RWPE2 (cell line): ENCODE measurements around the gene PDPR.
"Not testable (repeated sequence)": the region's sequence is repeated elsewhere in the genome, so short reads cannot be mapped to it uniquely, and the experiment has no call there.

Experiments
- ATAC-seq: fragments of 200-7000 bp; cut with Tn5 transposase; 3 replicates; pipeline ENCODE4 v1.9.1; 2021; ENCODE audit warnings: low read depth
- DNase-seq: peaks from one replicate; pipeline ENCODE4 v3.0.0-alpha.2; 2020; ENCODE audit warnings: low spot score
- H3K27ac ChIP-seq: fragments of 450-650 bp; 2 replicates; pipeline ENCODE4 v1.5.1; 2017; ENCODE audit warnings: mild to moderate bottlenecking; ENCODE audit not compliant: poor library complexity, severe bottlenecking
- H3K27me3 ChIP-seq: fragments of 250-450 bp; sonication (Bioruptor Pico); 2 replicates; pipeline ENCODE4 v1.5.1; 2021; ENCODE audit warnings: mild to moderate bottlenecking, moderate library complexity; ENCODE audit not compliant: insufficient read depth, poor library complexity, severe bottlenecking
- H3K36me3 ChIP-seq: fragments of 250-450 bp; sonication (Bioruptor Pico); 2 replicates; pipeline ENCODE4 v1.5.1; 2020; ENCODE audit warnings: low read depth, mild to moderate bottlenecking, moderate library complexity
- H3K4me1 ChIP-seq: fragments of 250-450 bp; sonication (Bioruptor Pico); 2 replicates; pipeline ENCODE4 v1.5.1; 2021; ENCODE audit warnings: mild to moderate bottlenecking, moderate library complexity; ENCODE audit not compliant: insufficient read depth, poor library complexity, severe bottlenecking
- H3K4me3 ChIP-seq: fragments of 250-450 bp; sonication (Bioruptor Pico); 2 replicates; pipeline ENCODE4 v1.5.1; 2021; ENCODE audit warnings: mild to moderate bottlenecking, moderate library complexity; ENCODE audit not compliant: severe bottlenecking
- H3K9me3 ChIP-seq: fragments of 250-450 bp; sonication (Bioruptor Pico); 2 replicates; pipeline ENCODE4 v1.5.1; 2021; ENCODE audit warnings: mild to moderate bottlenecking, moderate library complexity; ENCODE audit not compliant: severe bottlenecking

PDPR gene

GRCh38 chr16:70187858-70188607 lies 73.9 kb downstream of the PDPR start:
- not testable (repeated sequence) for H3K27me3 ChIP-seq, H3K27ac ChIP-seq, H3K9me3 ChIP-seq, H3K4me3 ChIP-seq, H3K4me1 ChIP-seq, H3K36me3 ChIP-seq, DNase-seq
- peak; percentile 75 for ATAC-seq

GRCh38 chr16:70188608-70188915 lies 74.4 kb downstream of the PDPR start:
- H3K9me3 ChIP-seq, DNase-seq, H3K27ac ChIP-seq, H3K4me1 ChIP-seq, H3K27me3 ChIP-seq, H3K36me3 ChIP-seq, H3K4me3 ChIP-seq: not testable (repeated sequence)
- peak; percentile 32; the same call in 1 of the 3 replicates for ATAC-seq

GRCh38 chr16:70190574-70190973 lies 76.4 kb downstream of the PDPR start:
- H3K9me3 ChIP-seq, ATAC-seq, DNase-seq: not testable (repeated sequence)

GRCh38 chr16:70196683-70197300 lies 82.7 kb downstream of the PDPR start:
- H3K4me3 ChIP-seq, H3K36me3 ChIP-seq, H3K9me3 ChIP-seq, H3K27me3 ChIP-seq, DNase-seq, H3K4me1 ChIP-seq, H3K27ac ChIP-seq: not testable (repeated sequence)
- peak; percentile 30 for ATAC-seq

More at GRCh38 chr16:70190574-70190973, 76.4 kb downstream of the PDPR start:
- H3K4me1 ChIP-seq, H3K4me3 ChIP-seq, H3K27me3 ChIP-seq, H3K36me3 ChIP-seq, H3K27ac ChIP-seq: not testable (repeated sequence)

GRCh38 chr16:70197611-70198010 lies 83.5 kb downstream of the PDPR start:
- ATAC-seq, H3K36me3 ChIP-seq, H3K27ac ChIP-seq, H3K9me3 ChIP-seq, H3K27me3 ChIP-seq, H3K4me3 ChIP-seq, H3K4me1 ChIP-seq, DNase-seq: not testable (repeated sequence)

- ATAC-seq, DNase-seq, H3K4me1 ChIP-seq: not testable (repeated sequence)
These were observed 84.1 kb downstream of the PDPR start for GRCh38 chr16:70198230-70198629.

GRCh38 chr16:70198666-70199065 lies 84.5 kb downstream of the PDPR start:
- not testable (repeated sequence) for ATAC-seq, H3K36me3 ChIP-seq, H3K27me3 ChIP-seq, DNase-seq, H3K4me1 ChIP-seq, H3K9me3 ChIP-seq, H3K4me3 ChIP-seq, H3K27ac ChIP-seq

More at GRCh38 chr16:70198230-70198629, 84.1 kb downstream of the PDPR start:
- not testable (repeated sequence) for H3K4me3 ChIP-seq, H3K27me3 ChIP-seq, H3K36me3 ChIP-seq, H3K27ac ChIP-seq, H3K9me3 ChIP-seq

GRCh38 chr16:70199170-70199569 lies 85.0 kb downstream of the PDPR start:
- H3K9me3 ChIP-seq, H3K4me1 ChIP-seq, DNase-seq, H3K27ac ChIP-seq, H3K4me3 ChIP-seq, ATAC-seq, H3K36me3 ChIP-seq, H3K27me3 ChIP-seq: not testable (repeated sequence)

- not testable (repeated sequence) for H3K36me3 ChIP-seq, ATAC-seq, H3K9me3 ChIP-seq, DNase-seq, H3K4me1 ChIP-seq, H3K27me3 ChIP-seq, H3K27ac ChIP-seq, H3K4me3 ChIP-seq
These were observed 85.9 kb downstream of the PDPR start for GRCh38 chr16:70200063-70200462.

GRCh38 chr16:70203508-70203907 lies 89.4 kb downstream of the PDPR start:
- not testable (repeated sequence) for H3K27ac ChIP-seq, H3K4me1 ChIP-seq, DNase-seq, H3K27me3 ChIP-seq, ATAC-seq, H3K36me3 ChIP-seq, H3K4me3 ChIP-seq, H3K9me3 ChIP-seq

- DNase-seq, H3K27me3 ChIP-seq, H3K36me3 ChIP-seq, H3K9me3 ChIP-seq, H3K4me3 ChIP-seq, H3K4me1 ChIP-seq, ATAC-seq, H3K27ac ChIP-seq: not testable (repeated sequence)
These were observed 89.9 kb downstream of the PDPR start for GRCh38 chr16:70204010-70204409.
